ENCODE data around the gene ACLY.

Gene ACLY

GRCh38 chr17:41918314-41919164 lies at the start of gene ACLY:
TSS of gene ACLY (minus strand) at chr17:41918951. CDS start at chr17:41913873, 5,078 bp downstream.
- DNase-seq (ENCODE audit: extremely low spot score, insufficient read length, low read depth) (peak; percentile 100), FAIRE-seq (peak; percentile 92)

- DNase-seq (ENCODE audit: extremely low spot score, insufficient read length, low read depth): no peak
- no peak for FAIRE-seq
Measured at GRCh38 chr17:41967921-41968578, 49.3 kb upstream of the ACLY start.

- no peak for DNase-seq (ENCODE audit: extremely low spot score, insufficient read length, low read depth)
- FAIRE-seq: no peak
Measured at GRCh38 chr17:41967141-41967920, 48.6 kb upstream of the ACLY start.

GRCh38 chr17:41966463-41967140 lies 47.9 kb upstream of the ACLY start, which contains the start of gene CNP:
TSS of gene CNP (plus strand) at chr17:41966795. CDS start at chr17:41966885, 90 bp downstream.
- peak; percentile 93 for DNase-seq (ENCODE audit: extremely low spot score, insufficient read length, low read depth)
- peak; percentile 77 for FAIRE-seq

GRCh38 chr17:41965694-41966462 lies 47.1 kb upstream of the ACLY start:
- DNase-seq (ENCODE audit: extremely low spot score, insufficient read length, low read depth) (no peak), FAIRE-seq (peak; percentile 83)

GRCh38 chr17:41962768-41963434 lies 44.1 kb upstream of the ACLY start:
- peak; percentile 61 for DNase-seq (ENCODE audit: extremely low spot score, insufficient read length, low read depth)
- FAIRE-seq: peak; percentile 79

- no peak for FAIRE-seq
Measured at GRCh38 chr17:41962111-41962510, 43.4 kb upstream of the ACLY start.

GRCh38 chr17:41959336-41960095 lies 40.8 kb upstream of the ACLY start:
- no peak for DNase-seq (ENCODE audit: extremely low spot score, insufficient read length, low read depth)
- no peak for FAIRE-seq

More at GRCh38 chr17:41962111-41962510, 43.4 kb upstream of the ACLY start:
- DNase-seq (ENCODE audit: extremely low spot score, insufficient read length, low read depth): no peak

- FAIRE-seq: no peak
Measured at GRCh38 chr17:41959030-41959335, 40.2 kb upstream of the ACLY start.

GRCh38 chr17:41957869-41958439 lies 39.2 kb upstream of the ACLY start:
- DNase-seq (ENCODE audit: extremely low spot score, insufficient read length, low read depth) (no peak), FAIRE-seq (no peak)

More at GRCh38 chr17:41959030-41959335, 40.2 kb upstream of the ACLY start:
- no peak for DNase-seq (ENCODE audit: extremely low spot score, insufficient read length, low read depth)

- FAIRE-seq (no peak), DNase-seq (ENCODE audit: extremely low spot score, insufficient read length, low read depth) (no peak)
Measured at GRCh38 chr17:41957031-41957868, 38.5 kb upstream of the ACLY start.

- DNase-seq (ENCODE audit: extremely low spot score, insufficient read length, low read depth) (no peak), FAIRE-seq (no peak)
Measured at GRCh38 chr17:41956522-41956921, 37.8 kb upstream of the ACLY start.

GRCh38 chr17:41948762-41949460 lies 30.2 kb upstream of the ACLY start:
- DNase-seq (ENCODE audit: extremely low spot score, insufficient read length, low read depth) (no peak), FAIRE-seq (no peak)

- DNase-seq (ENCODE audit: extremely low spot score, insufficient read length, low read depth) (no peak), FAIRE-seq (no peak)
Measured at GRCh38 chr17:41944943-41945342, 26.2 kb upstream of the ACLY start.

GRCh38 chr17:41943492-41943891 lies 24.7 kb upstream of the ACLY start:
- FAIRE-seq (no peak), DNase-seq (ENCODE audit: extremely low spot score, insufficient read length, low read depth) (no peak)

GRCh38 chr17:41942626-41943373 lies 24.0 kb upstream of the ACLY start:
- DNase-seq (ENCODE audit: extremely low spot score, insufficient read length, low read depth) (no peak), FAIRE-seq (no peak)

All from GM18507 (cell line).